Adrenal gland (tissue), 5 donors: ENCODE data around the gene OLFM3.

Source experiments
- POLR2A ChIP-seq, 2 donors: fragments of 450-650 bp; IDR thresholded peaks; one replicate each; pipeline ENCODE4 v1.6.1; 2017; ENCODE audit warnings: antibody characterized with exemption in 2 of 2, mild to moderate bottlenecking in 2 of 2, moderate library complexity in 1 of 2
- TF ChIP-seq, protein P1 (sequence below), 6 experiments: fragments of 450-650 bp in 4 of 6; fragments of 200-600 bp in 2 of 6; sonication (generic) in 1 of 6; IDR thresholded peaks; 1 replicate in 5 of 6; 2 replicates in 1 of 6; pipeline versions ENCODE4 v1.5.1 to v1.8.0; 2016 to 2021; ENCODE audit warnings: antibody characterized with exemption in 6 of 6, mild to moderate bottlenecking in 2 of 6, moderate library complexity in 1 of 6
- donor health status: DM: no; HTN: no; CAD: no.

DNA sequence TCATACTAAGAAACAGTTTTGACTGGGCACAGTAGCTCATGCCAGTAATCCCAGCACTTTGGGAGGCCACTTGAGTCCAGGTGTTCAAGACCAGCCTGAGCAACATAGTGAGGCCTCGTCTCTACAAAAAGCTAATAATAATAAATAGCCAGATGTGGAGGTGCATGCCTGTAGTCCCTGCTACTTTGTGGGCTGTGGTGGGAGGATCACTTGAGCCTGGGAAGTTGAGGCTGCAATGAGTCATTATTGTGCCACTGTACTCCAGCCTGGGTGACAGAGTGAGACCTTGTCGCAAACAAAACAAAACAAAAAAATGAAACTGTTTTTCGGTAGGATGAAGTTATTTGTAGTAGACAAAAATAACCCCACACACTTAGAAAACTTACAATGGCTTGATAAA lies 19.0 kb upstream of the OLFM3 start:
- TF ChIP-seq POLR2A (IDR thresholded peaks at IDR 0.05) = no peak
- TF ChIP-seq, protein P1, sequence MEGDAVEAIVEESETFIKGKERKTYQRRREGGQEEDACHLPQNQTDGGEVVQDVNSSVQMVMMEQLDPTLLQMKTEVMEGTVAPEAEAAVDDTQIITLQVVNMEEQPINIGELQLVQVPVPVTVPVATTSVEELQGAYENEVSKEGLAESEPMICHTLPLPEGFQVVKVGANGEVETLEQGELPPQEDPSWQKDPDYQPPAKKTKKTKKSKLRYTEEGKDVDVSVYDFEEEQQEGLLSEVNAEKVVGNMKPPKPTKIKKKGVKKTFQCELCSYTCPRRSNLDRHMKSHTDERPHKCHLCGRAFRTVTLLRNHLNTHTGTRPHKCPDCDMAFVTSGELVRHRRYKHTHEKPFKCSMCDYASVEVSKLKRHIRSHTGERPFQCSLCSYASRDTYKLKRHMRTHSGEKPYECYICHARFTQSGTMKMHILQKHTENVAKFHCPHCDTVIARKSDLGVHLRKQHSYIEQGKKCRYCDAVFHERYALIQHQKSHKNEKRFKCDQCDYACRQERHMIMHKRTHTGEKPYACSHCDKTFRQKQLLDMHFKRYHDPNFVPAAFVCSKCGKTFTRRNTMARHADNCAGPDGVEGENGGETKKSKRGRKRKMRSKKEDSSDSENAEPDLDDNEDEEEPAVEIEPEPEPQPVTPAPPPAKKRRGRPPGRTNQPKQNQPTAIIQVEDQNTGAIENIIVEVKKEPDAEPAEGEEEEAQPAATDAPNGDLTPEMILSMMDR (IDR thresholded peaks at IDR 0.05) = no peak
